ENCODE measurements around the gene APOF. TPM values are rescaled to one million over a fixed set of nuclear protein-coding genes. Genes with fewer than 3 reads are reported as not detected.

Gene APOF
- total and polyA plus RNA-seq, 2 of the 8 experiments (the other 6 are each of a cell fraction or from before 2014, with no cell fraction given) = not detected

GRCh38 chr12:56361487-56362129, 1.0 kb downstream of the APOF start:
- H3K4me2 ChIP-seq (ENCODE audit: insufficient read depth in 1 of 2, low read depth in 2 of 2, low read length in 2 of 2) = peak overlapping the region in 1 of 2 experiments; percentile 51; a peak in 1 of 4 replicates
- CTCF ChIA-PET (ENCODE audit: partially characterized antibody) = interaction anchor here (1.0 to 3.4 kb wide), 6 partner anchors 11 to 156 kb away, joined by 3 to 24 read pairs (median 6); no protein-coding TSS in a partner anchor
- POLR2A ChIA-PET (ENCODE audit: partially characterized antibody) = interaction anchor here (1.1 to 5.1 kb wide), 8 partner anchors 14 to 115 kb away, joined by 3 to 55 read pairs (median 3); partner anchors contain the start of genes IL23A and PAN2

More at GRCh38 chr12:56361487-56362129, 1.0 kb downstream of the APOF start:
- H3K23ac ChIP-seq (ENCODE audit: insufficient read length) = no peak overlapping the region
- H3K4me3 ChIP-seq (ENCODE audit: extremely low read depth in 1 of 4, insufficient read depth in 2 of 4, low read depth in 3 of 4, low read length in 4 of 4) = no peak overlapping the region
- H3K9me3 ChIP-seq (ENCODE audit: insufficient read depth in 2 of 2, low read depth in 1 of 2, low read length in 1 of 2) = no peaks in the 10 kb centered on the region
- H3K27me3 ChIP-seq (replicated peaks in 1 of 4; ENCODE audit: control insufficient read depth in 3 of 4, extremely low read depth in 1 of 4, insufficient read depth in 3 of 4, low read length in 3 of 4) = peaks cover 0 to 3% (median 0%) of the 10 kb centered on the region in 4 experiments; a peak in 1 of 7 replicates
- H3K56ac ChIP-seq (replicated peaks; ENCODE audit: insufficient read length, low read depth, low read length) = no peak overlapping the region
- TF ChIP-seq ATF3 (IDR thresholded peaks at IDR 0.05; ENCODE audit: insufficient read depth, low read depth, low read length) = no peak
- TF ChIP-seq SIRT6 (IDR thresholded peaks at IDR 0.05; ENCODE audit: low read length) = no peak
- TF ChIP-seq BACH1 (IDR thresholded peaks at IDR 0.05; ENCODE audit: low read length) = no peak
- TF ChIP-seq POLR2A (IDR thresholded peaks at IDR 0.05; ENCODE audit: control extremely low read depth in 1 of 2, low read depth in 2 of 2, low read length in 2 of 2) = no peak
- TF ChIP-seq KDM4A (IDR thresholded peaks at IDR 0.05; ENCODE audit: low read depth, low read length, severe bottlenecking) = no peak
- TF ChIP-seq RNF2 (IDR thresholded peaks at IDR 0.05; ENCODE audit: borderline replicate concordance, low read depth, low read length, missing control alignments, poor library complexity, severe bottlenecking) = no peak
- TF ChIP-seq SAP30 (IDR thresholded peaks at IDR 0.05; ENCODE audit: insufficient read depth, insufficient replicate concordance, low read length) = no peak
- H4K91ac ChIP-seq (replicated peaks; ENCODE audit: insufficient read length, low read length) = no peak overlapping the region
- peak overlapping the region; percentile 80; the same call in 1 of the 2 replicates for H4K8ac ChIP-seq (ENCODE audit: extremely low read depth, insufficient read depth, low read length)
- H3K14ac ChIP-seq (ENCODE audit: insufficient read length) = no peak overlapping the region
- peak overlapping the region; percentile 4; the same call in 1 of the 2 replicates for H2AK5ac ChIP-seq (ENCODE audit: low read depth, low read length)
- no peak for FAIRE-seq
- H2BK15ac ChIP-seq (ENCODE audit: low read length) = peak overlapping the region; percentile 61
- H3K23me2 ChIP-seq (ENCODE audit: low read depth, low read length) = no peaks in the 10 kb centered on the region
- H3K27ac ChIP-seq (ENCODE audit: low read depth, low read length) = no peak overlapping the region
- no peak for DNase-seq (ENCODE audit: low read depth in 1 of 2, low spot score in 2 of 2)
- peaks cover 0 to under 1% (median 0%) of the 10 kb centered on the region in 4 experiments; a peak in 2 of 8 replicates for H3K36me3 ChIP-seq (ENCODE audit: control insufficient read depth in 2 of 4, insufficient read depth in 4 of 4, low read length in 3 of 4)
- H3K4ac ChIP-seq (replicated peaks; ENCODE audit: insufficient read length, low read depth, low read length) = no peak overlapping the region
- no peaks in the 10 kb centered on the region for H3K79me1 ChIP-seq (ENCODE audit: low read depth, low read length)
- WGBS, 2 experiments (ENCODE audit: extremely low coverage in 1 of 2, insufficient coverage in 1 of 2, insufficient read length in 1 of 2, insufficient replicate concordance in 2 of 2, low coverage in 1 of 2, low lambda C conversion rate in 2 of 2, missing lambda C conversion rate in 1 of 2) = 91% methylated on average over 8 of the region's 8 CpGs; no CpG with 5 or more reads in 1 of the 2 experiments
- peaks cover 0 to 5% (median 2%) of the 10 kb centered on the region in 4 experiments; a peak in 4 of 7 replicates for H3K4me1 ChIP-seq (replicated peaks in 1 of 4; ENCODE audit: control insufficient read depth in 3 of 4, insufficient read depth in 4 of 4, low read length in 3 of 4)
- H2BK12ac ChIP-seq (ENCODE audit: low read depth, low read length) = peak overlapping the region; percentile 60
- no peak overlapping the region for H2AFZ ChIP-seq (ENCODE audit: low read length)
- H2BK5ac ChIP-seq (ENCODE audit: low read depth, low read length) = no peak overlapping the region
- no peak overlapping the region for H3K18ac ChIP-seq (ENCODE audit: extremely low read depth, low read length)
- no peak overlapping the region for H4K5ac ChIP-seq (ENCODE audit: insufficient read length, low read depth, low read length)
- no peak overlapping the region; a peak in 1 of 7 replicates for H3K9ac ChIP-seq (replicated peaks in 1 of 4; ENCODE audit: extremely low read depth in 1 of 4, low read depth in 3 of 4, low read length in 3 of 4)
- no peaks in the 10 kb centered on the region for H4K20me1 ChIP-seq (replicated peaks in 1 of 2; ENCODE audit: control insufficient read depth in 1 of 2, insufficient read depth in 2 of 2, low read length in 2 of 2)
- H3K79me2 ChIP-seq (ENCODE audit: control insufficient read depth in 1 of 2, insufficient read depth in 2 of 2, low read length in 2 of 2) = peaks cover 0 to 8% of the 10 kb centered on the region in 2 experiments; a peak in 1 of 4 replicates
- no peak overlapping the region for H2BK120ac ChIP-seq (replicated peaks; ENCODE audit: low read depth, low read length)
- H2BK20ac ChIP-seq (ENCODE audit: low read length) = no peak overlapping the region
